Measurements from ENCODE around the gene CLCN2. TPM values are rescaled to one million over a fixed set of nuclear protein-coding genes. Genes with fewer than 3 reads are reported as not detected.

CLCN2 gene
- total and polyA plus RNA-seq, 2 of the 8 experiments (the other 6 are each of a cell fraction or from before 2014, with no cell fraction given), result 13.7 to 16.1 TPM

DNA sequence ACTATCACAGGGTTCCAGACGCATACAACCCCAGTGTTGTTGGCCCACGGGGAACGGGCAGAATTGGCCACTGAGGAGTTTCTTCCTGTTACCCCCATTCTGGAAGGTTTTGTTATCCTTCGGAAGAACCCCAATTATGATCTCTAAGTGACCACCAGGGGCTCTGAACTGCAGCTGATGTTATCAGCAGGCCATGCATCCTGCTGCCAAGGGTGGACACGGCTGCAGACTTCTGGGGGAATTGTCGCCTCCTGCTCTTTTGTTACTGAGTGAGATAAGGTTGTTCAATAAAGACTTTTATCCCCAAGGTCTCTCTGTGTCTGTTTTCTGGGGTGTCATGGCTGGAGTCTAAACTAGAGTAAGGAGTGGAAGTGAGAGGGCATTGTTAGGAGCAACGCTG, 52.7 kb downstream of the CLCN2 start:
- Histone ChIP-seq H4K20me1 (replicated peaks in 1 of 2; ENCODE audit: control insufficient read depth in 1 of 2, insufficient read depth in 2 of 2, low read length in 2 of 2) (no peaks in the 10 kb centered on the region), H3K4ac (replicated peaks; ENCODE audit: insufficient read length, low read depth, low read length) (no peak overlapping the region), H3K36me3 (ENCODE audit: control insufficient read depth in 2 of 4, insufficient read depth in 4 of 4, low read length in 3 of 4) (peaks cover 32 to 51% (median 40%) of the 10 kb centered on the region in 4 experiments), H3K79me1 (ENCODE audit: low read depth, low read length) (no peaks in the 10 kb centered on the region), H2BK120ac (replicated peaks; ENCODE audit: low read depth, low read length) (no peak overlapping the region), H4K91ac (replicated peaks; ENCODE audit: insufficient read length, low read length) (no peak overlapping the region), H3K4me1 (replicated peaks in 1 of 4; ENCODE audit: control insufficient read depth in 3 of 4, insufficient read depth in 4 of 4, low read length in 3 of 4) (no peaks in the 10 kb centered on the region), H4K5ac (ENCODE audit: insufficient read length, low read depth, low read length) (no peak overlapping the region), H3K9me3 (ENCODE audit: insufficient read depth in 2 of 2, low read depth in 1 of 2, low read length in 1 of 2) (no peaks in the 10 kb centered on the region), H2BK12ac (ENCODE audit: low read depth, low read length) (no peak overlapping the region), H4K8ac (ENCODE audit: extremely low read depth, insufficient read depth, low read length) (no peak overlapping the region; the same call in 1 of the 2 replicates), H2BK20ac (ENCODE audit: low read length) (no peak overlapping the region), H3K27me3 (replicated peaks in 1 of 4; ENCODE audit: control insufficient read depth in 3 of 4, extremely low read depth in 1 of 4, insufficient read depth in 3 of 4, low read length in 3 of 4) (no peaks in the 10 kb centered on the region), H2AK5ac (ENCODE audit: low read depth, low read length) (no peak overlapping the region), H2BK5ac (ENCODE audit: low read depth, low read length) (no peak overlapping the region), H3K9ac (replicated peaks in 1 of 4; ENCODE audit: extremely low read depth in 1 of 4, low read depth in 3 of 4, low read length in 3 of 4) (no peak overlapping the region), H3K4me2 (ENCODE audit: insufficient read depth in 1 of 2, low read depth in 2 of 2, low read length in 2 of 2) (no peak overlapping the region), H3K79me2 (ENCODE audit: control insufficient read depth in 1 of 2, insufficient read depth in 2 of 2, low read length in 2 of 2) (no peaks in the 10 kb centered on the region), H3K23me2 (ENCODE audit: low read depth, low read length) (no peaks in the 10 kb centered on the region), H3K27ac (ENCODE audit: low read depth, low read length) (no peak overlapping the region), H2BK15ac (ENCODE audit: low read length) (no peak overlapping the region), H2AFZ (ENCODE audit: low read length) (no peak overlapping the region), H3K23ac (ENCODE audit: insufficient read length) (no peak overlapping the region), H3K4me3 (ENCODE audit: extremely low read depth in 1 of 4, insufficient read depth in 2 of 4, low read depth in 3 of 4, low read length in 4 of 4) (no peak overlapping the region), H3K14ac (ENCODE audit: insufficient read length) (no peak overlapping the region), H3K18ac (ENCODE audit: extremely low read depth, low read length) (no peak overlapping the region), H3K56ac (replicated peaks; ENCODE audit: insufficient read length, low read depth, low read length) (no peak overlapping the region)
- POLR2A ChIA-PET (ENCODE audit: partially characterized antibody), result interaction anchor here (0.9 to 12.3 kb wide), 5 partner anchors 9 to 128 kb away, joined by 3 to 148 read pairs (median 4); no protein-coding TSS in a partner anchor
- no peak for DNase-seq (ENCODE audit: low read depth in 1 of 2, low spot score in 2 of 2)
- 92% methylated on average over 7 of the region's 7 CpGs; no CpG with 5 or more reads in 1 of the 2 experiments for WGBS, 2 experiments (ENCODE audit: extremely low coverage in 1 of 2, insufficient coverage in 1 of 2, insufficient read length in 1 of 2, insufficient replicate concordance in 2 of 2, low coverage in 1 of 2, low lambda C conversion rate in 2 of 2, missing lambda C conversion rate in 1 of 2)
- CTCF ChIA-PET (ENCODE audit: partially characterized antibody), result interaction anchor here (1.6 to 4.1 kb wide), 2 partner anchors 18 to 81 kb away, joined by 3 to 10 read pairs; no protein-coding TSS in a partner anchor
- FAIRE-seq, result no peak
- TF ChIP-seq HDAC2 (IDR thresholded peaks at IDR 0.05; ENCODE audit: borderline replicate concordance in 1 of 2, low read depth in 2 of 2, low read length in 2 of 2), result no peak
- no peak for TF ChIP-seq CEBPB (IDR thresholded peaks at IDR 0.05; ENCODE audit: low read depth, low read length)
- no peak for TF ChIP-seq BACH1 (IDR thresholded peaks at IDR 0.05; ENCODE audit: low read length)
- no peak for TF ChIP-seq EGR1 (IDR thresholded peaks at IDR 0.05; ENCODE audit: borderline replicate concordance, low read depth, low read length)
- TF ChIP-seq E2F6 (IDR thresholded peaks at IDR 0.05), result no peak
- no peak for TF ChIP-seq RBBP5 (IDR thresholded peaks at IDR 0.05; ENCODE audit: borderline replicate concordance, low read depth, low read length)
- no peak for TF ChIP-seq SIRT6 (IDR thresholded peaks at IDR 0.05; ENCODE audit: low read length)
- no peak for TF ChIP-seq POLR2A (IDR thresholded peaks at IDR 0.05; ENCODE audit: control extremely low read depth in 1 of 2, low read depth in 2 of 2, low read length in 2 of 2)
- TF ChIP-seq JUND (IDR thresholded peaks at IDR 0.05; ENCODE audit: low read length), result no peak
- TF ChIP-seq FOSL1 (IDR thresholded peaks at IDR 0.05; ENCODE audit: insufficient read depth, low read depth, low read length), result no peak
- no peak for TF ChIP-seq RNF2 (IDR thresholded peaks at IDR 0.05; ENCODE audit: borderline replicate concordance, low read depth, low read length, missing control alignments, poor library complexity, severe bottlenecking)
- no peak for TF ChIP-seq SIN3A (conservative IDR thresholded peaks at IDR 0.05 in 1 of 2, IDR thresholded peaks at IDR 0.05 in 1 of 2; ENCODE audit: low read depth in 1 of 2, low read length in 2 of 2)
- no peak for TF ChIP-seq TAF7 (optimal IDR thresholded peaks at IDR 0.05; ENCODE audit: borderline replicate concordance, low read depth, low read length)
- no peak for TF ChIP-seq CHD2 (IDR thresholded peaks at IDR 0.05; ENCODE audit: low read length)
